ENCODE data around the gene TSHR.

- TF ChIP-seq, protein P1, sequence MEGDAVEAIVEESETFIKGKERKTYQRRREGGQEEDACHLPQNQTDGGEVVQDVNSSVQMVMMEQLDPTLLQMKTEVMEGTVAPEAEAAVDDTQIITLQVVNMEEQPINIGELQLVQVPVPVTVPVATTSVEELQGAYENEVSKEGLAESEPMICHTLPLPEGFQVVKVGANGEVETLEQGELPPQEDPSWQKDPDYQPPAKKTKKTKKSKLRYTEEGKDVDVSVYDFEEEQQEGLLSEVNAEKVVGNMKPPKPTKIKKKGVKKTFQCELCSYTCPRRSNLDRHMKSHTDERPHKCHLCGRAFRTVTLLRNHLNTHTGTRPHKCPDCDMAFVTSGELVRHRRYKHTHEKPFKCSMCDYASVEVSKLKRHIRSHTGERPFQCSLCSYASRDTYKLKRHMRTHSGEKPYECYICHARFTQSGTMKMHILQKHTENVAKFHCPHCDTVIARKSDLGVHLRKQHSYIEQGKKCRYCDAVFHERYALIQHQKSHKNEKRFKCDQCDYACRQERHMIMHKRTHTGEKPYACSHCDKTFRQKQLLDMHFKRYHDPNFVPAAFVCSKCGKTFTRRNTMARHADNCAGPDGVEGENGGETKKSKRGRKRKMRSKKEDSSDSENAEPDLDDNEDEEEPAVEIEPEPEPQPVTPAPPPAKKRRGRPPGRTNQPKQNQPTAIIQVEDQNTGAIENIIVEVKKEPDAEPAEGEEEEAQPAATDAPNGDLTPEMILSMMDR (conservative IDR thresholded peaks at IDR 0.05; ENCODE audit: low read length): no peak
- TF ChIP-seq EZH2phosphoT487 (IDR thresholded peaks at IDR 0.05; ENCODE audit: borderline replicate concordance, low read depth, low read length): no peak
These were observed 681 bp downstream of the TSHR start for GRCh38 chr14:80956102-80956501.

All from OCI-LY7 (cell line).